ENCODE data around the gene C19orf33.

DNA sequence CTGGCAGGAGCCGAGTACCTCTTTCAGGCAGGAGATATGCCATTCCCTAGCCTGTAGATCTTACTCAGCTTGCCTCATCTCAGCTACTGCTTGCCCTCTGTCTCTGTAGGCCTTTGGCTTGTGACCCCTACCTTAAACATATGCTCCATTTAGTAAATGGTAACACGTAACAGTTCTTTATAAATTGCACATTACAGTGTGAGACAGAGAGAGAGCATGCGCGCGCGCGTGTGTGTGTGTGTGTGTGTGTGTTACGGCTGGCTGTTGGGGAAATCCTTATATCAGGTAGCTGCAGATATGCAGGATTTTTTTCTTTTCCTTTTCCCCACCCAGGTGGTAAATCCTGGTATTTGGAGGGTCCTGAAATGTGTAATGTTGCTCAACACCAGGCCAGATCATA lies 35.5 kb upstream of the C19orf33 start:
- TF ChIP-seq POLR2A (IDR thresholded peaks at IDR 0.05) = no peak
- TF ChIP-seq, protein P1, sequence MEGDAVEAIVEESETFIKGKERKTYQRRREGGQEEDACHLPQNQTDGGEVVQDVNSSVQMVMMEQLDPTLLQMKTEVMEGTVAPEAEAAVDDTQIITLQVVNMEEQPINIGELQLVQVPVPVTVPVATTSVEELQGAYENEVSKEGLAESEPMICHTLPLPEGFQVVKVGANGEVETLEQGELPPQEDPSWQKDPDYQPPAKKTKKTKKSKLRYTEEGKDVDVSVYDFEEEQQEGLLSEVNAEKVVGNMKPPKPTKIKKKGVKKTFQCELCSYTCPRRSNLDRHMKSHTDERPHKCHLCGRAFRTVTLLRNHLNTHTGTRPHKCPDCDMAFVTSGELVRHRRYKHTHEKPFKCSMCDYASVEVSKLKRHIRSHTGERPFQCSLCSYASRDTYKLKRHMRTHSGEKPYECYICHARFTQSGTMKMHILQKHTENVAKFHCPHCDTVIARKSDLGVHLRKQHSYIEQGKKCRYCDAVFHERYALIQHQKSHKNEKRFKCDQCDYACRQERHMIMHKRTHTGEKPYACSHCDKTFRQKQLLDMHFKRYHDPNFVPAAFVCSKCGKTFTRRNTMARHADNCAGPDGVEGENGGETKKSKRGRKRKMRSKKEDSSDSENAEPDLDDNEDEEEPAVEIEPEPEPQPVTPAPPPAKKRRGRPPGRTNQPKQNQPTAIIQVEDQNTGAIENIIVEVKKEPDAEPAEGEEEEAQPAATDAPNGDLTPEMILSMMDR (IDR thresholded peaks at IDR 0.05) = no peak

Data from heart left ventricle (tissue), 13 donors.